Stimulated activated CD8-positive, alpha-beta memory T cell treated with anti-CD3 and anti-CD28 coated beads, Interleukin-4, amount 100 ng/mL, for 48 hours (primary cell): ENCODE measurements around the gene PARVB.
A peak's percentile ranks its signal among the peaks of the same experiment; 100 is the strongest.

Experiments used
- DNase-seq: peaks from one replicate; pipeline ENCODE4 v3.0.0-alpha.2; 2020

The PARVB gene

GRCh38 chr22:44166498-44167276 is 142.6 kb downstream of the PARVB start:
- no peak for DNase-seq

GRCh38 chr22:44167501-44167900 is 143.4 kb downstream of the PARVB start:
- DNase-seq, result no peak

GRCh38 chr22:44168206-44168605 is 144.1 kb downstream of the PARVB start:
- no peak for DNase-seq

GRCh38 chr22:44170470-44170869 is 146.4 kb downstream of the PARVB start:
- no peak for DNase-seq

- no peak for DNase-seq
These were observed 147.5 kb downstream of the PARVB start for GRCh38 chr22:44171561-44171960.

GRCh38 chr22:44172370-44173108 is 148.4 kb downstream of the PARVB start:
- no peak for DNase-seq

- no peak for DNase-seq
These were observed 149.1 kb downstream of the PARVB start for GRCh38 chr22:44173154-44173553.

- no peak for DNase-seq
These were observed 151.6 kb downstream of the PARVB start for GRCh38 chr22:44175676-44176075.

- DNase-seq, result no peak
These were observed 155.3 kb downstream of the PARVB start for GRCh38 chr22:44179196-44179988.

GRCh38 chr22:44179989-44180705 is 156.0 kb downstream of the PARVB start:
- no peak for DNase-seq

GRCh38 chr22:44180706-44181032 is 156.6 kb downstream of the PARVB start, which contains the start of gene PARVG:
Gene PARVG (plus strand): TSS chr22:44180925. CDS start chr22:44183330, 2,405 bp downstream.
- DNase-seq, result peak; percentile 45

GRCh38 chr22:44181033-44181911 is 157.2 kb downstream of the PARVB start:
- peak; percentile 71 for DNase-seq

- DNase-seq, result peak; percentile 51
These were observed 157.9 kb downstream of the PARVB start for GRCh38 chr22:44181912-44182587.

GRCh38 chr22:44182588-44183286 is 158.6 kb downstream of the PARVB start:
- DNase-seq, result peak; percentile 56

GRCh38 chr22:44183287-44183588 is 159.1 kb downstream of the PARVB start:
- DNase-seq, result peak; percentile 40

GRCh38 chr22:44184006-44184405 is 159.9 kb downstream of the PARVB start:
- no peak for DNase-seq

GRCh38 chr22:44185237-44186120 is 161.4 kb downstream of the PARVB start:
- DNase-seq, result no peak

- no peak for DNase-seq
These were observed 162.0 kb downstream of the PARVB start for GRCh38 chr22:44186121-44186510.

- no peak for DNase-seq
These were observed 162.6 kb downstream of the PARVB start for GRCh38 chr22:44186737-44187136.
